ENCODE measurements around the gene GUCA2A. TPM values are rescaled to one million over a fixed set of nuclear protein-coding genes. Genes with fewer than 3 reads are reported as not detected.

Gene GUCA2A
- total and polyA plus RNA-seq, 2 experiments from 2014 or later, result not detected

DNA sequence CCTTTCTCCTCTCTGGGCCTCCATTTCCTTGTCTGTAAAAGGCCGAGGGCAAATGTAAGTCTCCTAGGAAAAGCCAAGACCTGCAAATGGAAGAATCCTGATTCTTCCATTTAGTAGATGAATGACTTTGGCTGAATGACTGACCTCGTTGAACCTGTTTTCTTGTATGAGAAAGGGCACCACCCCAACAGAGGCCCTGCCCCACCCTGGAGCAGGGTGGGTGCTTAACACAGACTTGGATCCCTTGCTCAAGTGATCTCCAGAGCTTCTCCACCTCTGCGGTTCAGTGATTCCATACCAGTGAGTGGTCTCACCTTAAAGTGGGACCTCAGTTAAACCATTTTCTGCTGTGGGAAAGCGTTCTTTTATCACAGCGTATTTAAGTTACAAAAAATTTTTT is 50.3 kb downstream of the GUCA2A start:
- H3K27ac ChIP-seq, result no peak overlapping the region
- no peaks in the 10 kb centered on the region for H3K9me3 ChIP-seq (ENCODE audit: low read depth)
- no peaks in the 10 kb centered on the region for H3K27me3 ChIP-seq
- no peaks in the 10 kb centered on the region for H3K4me1 ChIP-seq (ENCODE audit: low read depth)
- no peak overlapping the region for H3K4me3 ChIP-seq
- TF ChIP-seq, protein P1, sequence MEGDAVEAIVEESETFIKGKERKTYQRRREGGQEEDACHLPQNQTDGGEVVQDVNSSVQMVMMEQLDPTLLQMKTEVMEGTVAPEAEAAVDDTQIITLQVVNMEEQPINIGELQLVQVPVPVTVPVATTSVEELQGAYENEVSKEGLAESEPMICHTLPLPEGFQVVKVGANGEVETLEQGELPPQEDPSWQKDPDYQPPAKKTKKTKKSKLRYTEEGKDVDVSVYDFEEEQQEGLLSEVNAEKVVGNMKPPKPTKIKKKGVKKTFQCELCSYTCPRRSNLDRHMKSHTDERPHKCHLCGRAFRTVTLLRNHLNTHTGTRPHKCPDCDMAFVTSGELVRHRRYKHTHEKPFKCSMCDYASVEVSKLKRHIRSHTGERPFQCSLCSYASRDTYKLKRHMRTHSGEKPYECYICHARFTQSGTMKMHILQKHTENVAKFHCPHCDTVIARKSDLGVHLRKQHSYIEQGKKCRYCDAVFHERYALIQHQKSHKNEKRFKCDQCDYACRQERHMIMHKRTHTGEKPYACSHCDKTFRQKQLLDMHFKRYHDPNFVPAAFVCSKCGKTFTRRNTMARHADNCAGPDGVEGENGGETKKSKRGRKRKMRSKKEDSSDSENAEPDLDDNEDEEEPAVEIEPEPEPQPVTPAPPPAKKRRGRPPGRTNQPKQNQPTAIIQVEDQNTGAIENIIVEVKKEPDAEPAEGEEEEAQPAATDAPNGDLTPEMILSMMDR (IDR thresholded peaks at IDR 0.05; ENCODE audit: low read depth, low read length), result no peak
- H3K36me3 ChIP-seq, result no peaks in the 10 kb centered on the region
- DNase-seq (ENCODE audit: low read depth in 1 of 2, low spot score in 1 of 2), result no peak

Other genes with a start within 250 kb of the GUCA2A start
- gene HIVEP3, start 245.8 kb downstream of the GUCA2A start, total RNA-seq, result 0.42 TPM in 2 replicates
- 0.62 and 1.4 TPM in 2 replicates for gene HIVEP3, start 245.8 kb downstream of the GUCA2A start, polyA plus RNA-seq
- gene GUCA2B, start 11.3 kb downstream of the GUCA2A start, total RNA-seq, result not detected in 2 replicates
- not detected in 2 replicates for gene GUCA2B, start 11.3 kb downstream of the GUCA2A start, polyA plus RNA-seq
- 28.5 and 54.1 TPM in 2 replicates for gene FOXJ3, start 170.5 kb upstream of the GUCA2A start, total RNA-seq
- 25.4 and 39.1 TPM in 2 replicates for gene FOXJ3, start 170.5 kb upstream of the GUCA2A start, polyA plus RNA-seq
- 8.1 and 14.9 TPM in 2 replicates for gene RIMKLA, start 216.0 kb upstream of the GUCA2A start, total RNA-seq
- gene RIMKLA, start 216.0 kb upstream of the GUCA2A start, polyA plus RNA-seq, result 16.3 and 21.8 TPM in 2 replicates